CD14-positive monocyte (primary cell): ENCODE data around the gene SPECC1L. TPM values are rescaled to one million over a fixed set of nuclear protein-coding genes. Genes with fewer than 3 reads are reported as not detected.
A peak's percentile ranks its signal among the peaks of the same experiment; 100 is the strongest.

Experiments used
- DNase-seq, 3 donors: peaks; one replicate each; pipeline ENCODE4 v3.0.0-alpha.2; 2011 to 2022
- H2AFZ ChIP-seq: 2 replicates; pipeline ENCODE4 v1.6.0; 2012; ENCODE audit warnings: mild to moderate bottlenecking, low read depth, low read length, inconsistent platforms; ENCODE audit not compliant: insufficient read depth, poor library complexity, severe bottlenecking
- H3K27ac ChIP-seq, 2 donors: 1 replicate in 1 of 2; 2 replicates in 1 of 2; pipeline ENCODE4 v1.5.1; 2012 to 2013; ENCODE audit warnings: low read length in 2 of 2, control low read depth in 1 of 2, inconsistent platforms in 1 of 2, low read depth in 1 of 2, mild to moderate bottlenecking in 1 of 2
- H3K27me3 ChIP-seq, 2 donors: one replicate each; pipeline versions ENCODE4 v1.6.0 to v1.6.1; 2011 to 2013; ENCODE audit warnings: low read length in 2 of 2; ENCODE audit not compliant: control insufficient read depth in 2 of 2, insufficient read depth in 2 of 2
- H3K36me3 ChIP-seq, 2 donors: replicated peaks in 1 of 2; 1 replicate in 1 of 2; 2 replicates in 1 of 2; pipeline versions ENCODE4 v1.5.1 to v1.6.1; 2012 to 2013; ENCODE audit warnings: low read length in 2 of 2, control low read depth in 1 of 2, inconsistent platforms in 1 of 2, mild to moderate bottlenecking in 1 of 2; ENCODE audit not compliant: insufficient read depth in 2 of 2, control insufficient read depth in 1 of 2
- H3K4me1 ChIP-seq, 2 donors: 1 replicate in 1 of 2; 2 replicates in 1 of 2; pipeline versions ENCODE4 v1.5.1 to v1.6.1; 2012 to 2013; ENCODE audit warnings: low read length in 2 of 2, control low read depth in 1 of 2, inconsistent platforms in 1 of 2, mild to moderate bottlenecking in 1 of 2, moderate library complexity in 1 of 2; ENCODE audit not compliant: insufficient read depth in 2 of 2, control insufficient read depth in 1 of 2
- H3K4me2 ChIP-seq: replicated peaks from 2 replicates; pipeline ENCODE3; 2012; ENCODE audit warnings: low read length, moderate library complexity, mild to moderate bottlenecking; ENCODE audit not compliant: poor library complexity, severe bottlenecking; ENCODE audit errors: extremely low read depth
- H3K4me3 ChIP-seq, 3 experiments: fragments of 200-600 bp in 1 of 3; sonication (generic) in 1 of 3; replicated peaks in 1 of 3; 1 replicate in 2 of 3; 2 replicates in 1 of 3; pipeline ENCODE4 v1.5.1; 2011 to 2013; ENCODE audit warnings: low read length in 3 of 3, mild to moderate bottlenecking in 3 of 3, control low read depth in 2 of 3, low read depth in 2 of 3, inconsistent platforms in 1 of 3, moderate library complexity in 1 of 3
- H3K79me2 ChIP-seq: 2 replicates; pipeline ENCODE4 v1.6.0; 2012; ENCODE audit warnings: mild to moderate bottlenecking, control low read depth, inconsistent platforms, low read length, moderate library complexity; ENCODE audit not compliant: insufficient read depth
- H3K9ac ChIP-seq: 2 replicates; pipeline ENCODE4 v1.6.0; 2017; ENCODE audit warnings: low read length, mild to moderate bottlenecking; ENCODE audit not compliant: insufficient read depth, poor library complexity, severe bottlenecking
- H3K9me3 ChIP-seq, 2 donors: replicated peaks in 1 of 2; 1 replicate in 1 of 2; 2 replicates in 1 of 2; pipeline versions ENCODE4 v1.5.1 to v1.6.1; 2012 to 2013; ENCODE audit warnings: low read length in 2 of 2, control low read depth in 1 of 2; ENCODE audit not compliant: control insufficient read depth in 1 of 2, insufficient read depth in 1 of 2
- H4K20me1 ChIP-seq: 2 replicates; pipeline ENCODE4 v1.6.0; 2012; ENCODE audit warnings: mild to moderate bottlenecking, low read length, control low read depth, moderate library complexity; ENCODE audit not compliant: insufficient read depth
- H3K27ac Mint-ChIP-seq, 7 donors: one replicate each; pipeline ENCODE4 v1.8.0; 2020; ENCODE audit warnings: mild to moderate bottlenecking in 7 of 7, mixed read lengths in 7 of 7, moderate library complexity in 6 of 7, inconsistent platforms in 2 of 7
- H3K27me3 Mint-ChIP-seq, 3 donors: one replicate each; pipeline ENCODE4 v1.8.0; 2021 to 2022; ENCODE audit warnings: low read depth in 3 of 3, mild to moderate bottlenecking in 3 of 3, mixed read lengths in 3 of 3, moderate library complexity in 3 of 3, inconsistent platforms in 1 of 3
- H3K36me3 Mint-ChIP-seq, 2 donors: one replicate each; pipeline ENCODE4 v1.8.0; 2020; ENCODE audit warnings: mixed read lengths in 2 of 2, inconsistent platforms in 1 of 2, mild to moderate bottlenecking in 1 of 2
- H3K4me1 Mint-ChIP-seq: one replicate; pipeline ENCODE4 v1.8.0; 2020; ENCODE audit warnings: mild to moderate bottlenecking, mixed read lengths
- H3K4me3 Mint-ChIP-seq, 2 donors: one replicate each; pipeline ENCODE4 v1.8.0; 2020; ENCODE audit warnings: mild to moderate bottlenecking in 2 of 2, mixed read lengths in 2 of 2, moderate library complexity in 1 of 2
- H3K9me3 Mint-ChIP-seq, 7 donors: one replicate each; pipeline ENCODE4 v1.8.0; 2020 to 2022; ENCODE audit warnings: mixed read lengths in 7 of 7, mild to moderate bottlenecking in 6 of 7, moderate library complexity in 6 of 7, inconsistent platforms in 2 of 7
- CTCF ChIP-seq: fragments of 200-600 bp; IDR thresholded peaks from one replicate; pipeline ENCODE4 v1.8.0; 2022; ENCODE audit warnings: antibody characterized with exemption, mild to moderate bottlenecking
- WGBS: methylation state at CpG from one replicate; pipeline ENCODE4 v1.1.5; 2013; ENCODE audit warnings: missing lambda C conversion rate; ENCODE audit not compliant: insufficient coverage; 5-methylcytosine and 5-hydroxymethylcytosine counted together
- intact Hi-C, 2 donors: fragments of 100-400 bp; cut with micrococcal nuclease; formaldehyde crosslinking; loops; one replicate each; pipeline versions ENCODE4 v1.15.0 to v1.15.1; 2023
- polyA plus RNA-seq, 3 donors: library from polyadenylated mRNA; depleted of rRNA in 1 of 3; unstranded in 2 of 3; stranded (reverse) in 1 of 3; fragments of 300-500 nt in 2 of 3; fragments of >200 nt in 1 of 3; fragmentation: Illumina TruSeq in 2 of 3; gene quantifications; 1 replicate in 2 of 3; 2 replicates in 1 of 3; pipeline ENCODE4 v1.2.3, GENCODE V29; 2012 to 2021

The SPECC1L gene
- polyA plus RNA-seq, 3 donors: 2.5 to 7.2 (median 4.9) TPM

GRCh38 chr22:24233235-24233634, 37.4 kb upstream of the SPECC1L start:
- Histone ChIP-seq H2AFZ (no peak overlapping the region), H3K9ac (no peak overlapping the region), H3K36me3 (no peaks in the 10 kb centered on the region), H4K20me1 (no peaks in the 10 kb centered on the region), H3K4me3 (no peak overlapping the region), H3K79me2 (no peaks in the 10 kb centered on the region), H3K27me3 (no peaks in the 10 kb centered on the region), H3K27ac (no peak overlapping the region), H3K9me3 (no peaks in the 10 kb centered on the region), H3K4me1 (no peaks in the 10 kb centered on the region), H3K4me2 (no peak overlapping the region)
- Mint-ChIP-seq H3K27me3 (peaks cover 0 to 1% (median 0%) of the 10 kb centered on the region in 3 donors), H3K27ac (peak overlapping the region in 1 of 7 donors; percentile 56), H3K36me3 (no peaks in the 10 kb centered on the region), H3K9me3 (peaks cover 0 to 6% (median 0%) of the 10 kb centered on the region in 7 donors), H3K4me3 (no peak overlapping the region), H3K4me1 (no peaks in the 10 kb centered on the region)
- intact Hi-C loops: loop anchor here in 1 of 2 donors (5.0 kb wide), 1 partner anchor 46 kb away; no protein-coding TSS in a partner anchor
- TF ChIP-seq CTCF: no peak
- no peak for DNase-seq
- WGBS: 98% methylated on average over 9 of the region's 13 CpGs

- no peaks in the 10 kb centered on the region for H3K4me1 ChIP-seq
- H3K27me3 ChIP-seq: no peaks in the 10 kb centered on the region
- intact Hi-C loops: loop anchor here in 1 of 2 donors (5.0 kb wide), 1 partner anchor 47 kb away; no protein-coding TSS in a partner anchor
- no peak overlapping the region for H3K4me3 ChIP-seq
- Mint-ChIP-seq H3K27ac (no peak overlapping the region), H3K36me3 (no peaks in the 10 kb centered on the region), H3K9me3 (peaks cover 0 to 6% (median 0%) of the 10 kb centered on the region in 7 donors), H3K27me3 (peaks cover 0 to 1% (median 0%) of the 10 kb centered on the region in 3 donors), H3K4me1 (no peaks in the 10 kb centered on the region), H3K4me3 (no peak overlapping the region)
- no peak overlapping the region for H3K27ac ChIP-seq
- no peak for DNase-seq
- no peaks in the 10 kb centered on the region for H3K9me3 ChIP-seq
- no peak overlapping the region for H2AFZ ChIP-seq
- H3K79me2 ChIP-seq: no peaks in the 10 kb centered on the region
- no peaks in the 10 kb centered on the region for H4K20me1 ChIP-seq
- no peak overlapping the region for H3K4me2 ChIP-seq
- TF ChIP-seq CTCF: no peak
- WGBS: 94% methylated on average over 11 of the region's 14 CpGs
- H3K9ac ChIP-seq: no peak overlapping the region
- no peaks in the 10 kb centered on the region for H3K36me3 ChIP-seq
Observed at GRCh38 chr22:24233816-24234215, 36.8 kb upstream of the SPECC1L start.
